Mesenchymal stem cell (in vitro differentiated cells and primary cell): ENCODE measurements around the gene USP35.
A peak's percentile ranks its signal among the peaks of the same experiment; 100 is the strongest.

Experiments
- DNase-seq: peaks from one replicate; pipeline ENCODE4 v3.0.0-alpha.2; 2013
- H2AFZ ChIP-seq: one replicate; pipeline ENCODE4 v1.6.1; 2013; ENCODE audit warnings: low read depth, mild to moderate bottlenecking, control low read depth, inconsistent platforms, low read length, moderate library complexity
- H2AK5ac ChIP-seq: 2 replicates; pipeline ENCODE4 v1.6.1; 2013; ENCODE audit warnings: low read length, moderate library complexity, mild to moderate bottlenecking, inconsistent platforms; ENCODE audit not compliant: severe bottlenecking
- H2BK120ac ChIP-seq: one replicate; pipeline ENCODE4 v1.6.1; 2013; ENCODE audit warnings: low read depth, mild to moderate bottlenecking, inconsistent platforms, low read length, moderate library complexity
- H2BK12ac ChIP-seq, 2 experiments: one replicate each; pipeline ENCODE4 v1.6.1; 2013; ENCODE audit warnings: inconsistent platforms in 2 of 2, low read length in 2 of 2, mild to moderate bottlenecking in 2 of 2, moderate library complexity in 2 of 2, control low read depth in 1 of 2
- H2BK15ac ChIP-seq: one replicate; pipeline ENCODE4 v1.6.1; 2013; ENCODE audit warnings: mild to moderate bottlenecking, low read depth, inconsistent platforms; ENCODE audit not compliant: poor library complexity, severe bottlenecking
- H2BK5ac ChIP-seq: 2 replicates; pipeline ENCODE4 v1.6.1; 2013; ENCODE audit warnings: low read depth, mild to moderate bottlenecking, low read length, control low read depth, inconsistent platforms; ENCODE audit not compliant: poor library complexity, severe bottlenecking
- H3K14ac ChIP-seq, 2 experiments: one replicate each; pipeline ENCODE4 v1.6.1; 2013; ENCODE audit warnings: inconsistent platforms in 2 of 2, low read length in 2 of 2, control low read depth in 1 of 2, mild to moderate bottlenecking in 1 of 2, moderate library complexity in 1 of 2
- H3K18ac ChIP-seq, 2 experiments: one replicate each; pipeline ENCODE4 v1.6.1; 2013; ENCODE audit warnings: inconsistent platforms in 2 of 2, low read length in 2 of 2, control low read depth in 1 of 2, low read depth in 1 of 2, mild to moderate bottlenecking in 1 of 2
- H3K23ac ChIP-seq, 2 experiments: one replicate each; pipeline ENCODE4 v1.6.1; 2013; ENCODE audit warnings: inconsistent platforms in 2 of 2, low read length in 2 of 2, mild to moderate bottlenecking in 2 of 2, moderate library complexity in 2 of 2, control low read depth in 1 of 2
- H3K27ac ChIP-seq: 2 replicates; pipeline ENCODE4 v1.5.1; 2013; ENCODE audit warnings: mild to moderate bottlenecking, moderate library complexity, low read length, control low read depth, inconsistent platforms; ENCODE audit not compliant: poor library complexity, severe bottlenecking
- H3K27me3 ChIP-seq, 2 experiments: 2 replicates each; pipeline versions ENCODE4 v1.6.1 to v1.7.0; 2013; ENCODE audit warnings: low read length in 2 of 2, mild to moderate bottlenecking in 2 of 2, moderate library complexity in 2 of 2, control low read depth in 1 of 2, inconsistent platforms in 1 of 2; ENCODE audit not compliant: control insufficient read depth in 1 of 2, insufficient read depth in 1 of 2
- H3K36me3 ChIP-seq, 2 experiments: 2 replicates each; pipeline versions ENCODE4 v1.6.1 to v1.7.0; 2013; ENCODE audit warnings: low read length in 2 of 2, control low read depth in 1 of 2, inconsistent platforms in 1 of 2, low read depth in 1 of 2, mild to moderate bottlenecking in 1 of 2; ENCODE audit not compliant: insufficient read depth in 2 of 2, control insufficient read depth in 1 of 2
- H3K4ac ChIP-seq, 2 experiments: one replicate each; pipeline ENCODE4 v1.6.1; 2013; ENCODE audit warnings: inconsistent platforms in 2 of 2, low read length in 2 of 2, mild to moderate bottlenecking in 2 of 2, moderate library complexity in 2 of 2, control low read depth in 1 of 2, low read depth in 1 of 2
- H3K4me1 ChIP-seq: 2 replicates; pipeline ENCODE4 v1.6.1; 2013; ENCODE audit warnings: low read depth, low read length, control low read depth; ENCODE audit not compliant: control insufficient read depth, insufficient read depth
- H3K4me2 ChIP-seq: 2 replicates; pipeline ENCODE4 v1.6.1; 2013; ENCODE audit warnings: low read length, mild to moderate bottlenecking, inconsistent platforms; ENCODE audit not compliant: poor library complexity, severe bottlenecking
- H3K4me3 ChIP-seq, 2 experiments: 2 replicates each; pipeline versions ENCODE4 v1.5.1 to v1.7.0; 2013; ENCODE audit warnings: low read length in 2 of 2, mild to moderate bottlenecking in 2 of 2, control low read depth in 1 of 2, low read depth in 1 of 2; ENCODE audit not compliant: insufficient read depth in 1 of 2
- H3K79me1 ChIP-seq: replicated peaks from 2 replicates; pipeline ENCODE4 v1.6.1; 2013; ENCODE audit warnings: mild to moderate bottlenecking, control low read depth, low read length, inconsistent platforms; ENCODE audit not compliant: poor library complexity, severe bottlenecking
- H3K9ac ChIP-seq: 2 replicates; pipeline ENCODE4 v1.7.0; 2013; ENCODE audit warnings: mild to moderate bottlenecking, low read length, moderate library complexity
- H3K9me3 ChIP-seq: 2 replicates; pipeline ENCODE4 v1.7.0; 2013; ENCODE audit warnings: mild to moderate bottlenecking, low read length; ENCODE audit not compliant: control insufficient read depth
- H4K8ac ChIP-seq: one replicate; pipeline ENCODE4 v1.6.1; 2013; ENCODE audit warnings: inconsistent platforms, mild to moderate bottlenecking, low read length, moderate library complexity
- H4K91ac ChIP-seq: one replicate; pipeline ENCODE4 v1.6.1; 2013; ENCODE audit warnings: mild to moderate bottlenecking, low read length, inconsistent platforms
- WGBS: methylation state at CpG from one replicate; pipeline ENCODE4 v1.1.7; 2013; ENCODE audit warnings: mixed read lengths; 5-methylcytosine and 5-hydroxymethylcytosine counted together

Gene USP35

DNA sequence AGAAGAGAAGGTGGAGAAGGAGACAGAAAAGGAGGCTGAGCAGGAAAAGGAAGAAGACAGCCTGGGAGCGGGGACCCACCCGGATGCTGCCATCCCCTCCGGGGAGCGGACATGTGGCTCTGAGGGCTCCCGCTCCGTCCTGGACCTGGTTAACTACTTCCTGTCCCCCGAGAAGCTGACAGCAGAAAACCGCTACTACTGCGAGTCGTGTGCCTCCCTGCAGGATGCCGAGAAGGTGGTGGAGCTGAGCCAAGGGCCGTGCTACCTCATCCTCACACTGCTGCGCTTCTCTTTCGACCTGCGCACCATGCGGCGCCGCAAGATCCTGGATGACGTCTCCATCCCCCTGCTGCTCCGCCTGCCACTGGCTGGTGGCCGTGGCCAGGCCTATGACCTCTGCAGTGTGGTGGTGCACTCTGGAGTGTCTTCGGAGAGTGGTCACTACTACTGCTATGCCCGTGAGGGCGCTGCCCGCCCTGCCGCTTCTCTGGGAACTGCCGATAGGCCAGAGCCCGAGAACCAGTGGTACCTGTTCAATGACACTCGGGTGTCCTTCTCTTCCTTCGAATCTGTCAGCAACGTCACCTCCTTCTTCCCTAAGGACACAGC lies 21.4 kb downstream of the USP35 start:
- no peak overlapping the region for H4K91ac ChIP-seq
- DNase-seq: no peak
- 93% methylated on average over 31 of the region's 31 CpGs for WGBS

DNA sequence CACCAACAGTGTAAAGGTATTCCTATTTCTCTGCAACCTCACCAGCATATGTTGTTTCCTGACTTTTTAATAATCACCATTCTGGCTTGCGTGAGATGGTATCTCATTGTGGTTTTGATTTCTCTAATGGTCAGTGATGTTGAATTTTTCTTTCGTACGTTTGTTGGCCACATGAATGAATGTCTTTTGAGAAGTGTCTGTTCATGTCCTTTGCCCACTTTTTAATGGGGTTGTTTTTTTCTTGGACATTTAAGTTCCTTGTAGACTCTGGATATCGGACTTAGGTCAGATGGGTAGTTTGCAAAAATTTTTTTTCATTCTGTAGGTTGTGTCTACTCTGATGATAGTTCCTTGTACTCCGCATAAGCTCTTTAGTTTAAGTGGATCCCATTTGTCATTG lies 22.8 kb downstream of the USP35 start:
- H2AK5ac ChIP-seq: no peak overlapping the region
- H2BK120ac ChIP-seq: no peak overlapping the region
- H3K4me1 ChIP-seq: peaks cover 7% of the 10 kb centered on the region
- H2BK15ac ChIP-seq: no peak overlapping the region
- no peaks in the 10 kb centered on the region for H3K27me3 ChIP-seq
- H2AFZ ChIP-seq: no peak overlapping the region
- no peak overlapping the region for H2BK5ac ChIP-seq
- no peaks in the 10 kb centered on the region for H3K9me3 ChIP-seq
- no peak overlapping the region for H3K23ac ChIP-seq
- H3K14ac ChIP-seq: no peak overlapping the region
- no peak overlapping the region for H3K9ac ChIP-seq
- no peak overlapping the region for H3K27ac ChIP-seq
- no peak for DNase-seq
- H3K4me2 ChIP-seq: no peak overlapping the region
- H3K79me1 ChIP-seq: peaks cover 52% of the 10 kb centered on the region
- WGBS: 97% methylated on average over 5 of the region's 5 CpGs
- H3K4me3 ChIP-seq: no peak overlapping the region
- no peak overlapping the region for H4K8ac ChIP-seq
- H3K36me3 ChIP-seq: peaks cover 76 to 77% of the 10 kb centered on the region in 2 experiments
- H3K4ac ChIP-seq: no peak overlapping the region
- no peak overlapping the region for H3K18ac ChIP-seq
- no peak overlapping the region for H4K91ac ChIP-seq
- H2BK12ac ChIP-seq: no peak overlapping the region

More for the DNA sequence above, 21.4 kb downstream of the USP35 start:
- H3K27me3 ChIP-seq: no peaks in the 10 kb centered on the region
- no peak overlapping the region for H4K8ac ChIP-seq
- no peaks in the 10 kb centered on the region for H3K9me3 ChIP-seq
- H3K4me1 ChIP-seq: peaks cover 7% of the 10 kb centered on the region
- H2BK120ac ChIP-seq: no peak overlapping the region
- H3K23ac ChIP-seq: no peak overlapping the region
- H3K79me1 ChIP-seq: peaks cover 50% of the 10 kb centered on the region
- no peak overlapping the region for H2AK5ac ChIP-seq
- H2BK5ac ChIP-seq: no peak overlapping the region
- H3K36me3 ChIP-seq: peaks cover 75 to 77% of the 10 kb centered on the region in 2 experiments
- H3K18ac ChIP-seq: no peak overlapping the region
- no peak overlapping the region for H2BK15ac ChIP-seq
- no peak overlapping the region for H3K9ac ChIP-seq
- H3K4me3 ChIP-seq: no peak overlapping the region
- H2AFZ ChIP-seq: no peak overlapping the region
- H3K4me2 ChIP-seq: no peak overlapping the region
- H3K27ac ChIP-seq: no peak overlapping the region
- no peak overlapping the region for H2BK12ac ChIP-seq
- H3K14ac ChIP-seq: no peak overlapping the region
- H3K4ac ChIP-seq: no peak overlapping the region

DNA sequence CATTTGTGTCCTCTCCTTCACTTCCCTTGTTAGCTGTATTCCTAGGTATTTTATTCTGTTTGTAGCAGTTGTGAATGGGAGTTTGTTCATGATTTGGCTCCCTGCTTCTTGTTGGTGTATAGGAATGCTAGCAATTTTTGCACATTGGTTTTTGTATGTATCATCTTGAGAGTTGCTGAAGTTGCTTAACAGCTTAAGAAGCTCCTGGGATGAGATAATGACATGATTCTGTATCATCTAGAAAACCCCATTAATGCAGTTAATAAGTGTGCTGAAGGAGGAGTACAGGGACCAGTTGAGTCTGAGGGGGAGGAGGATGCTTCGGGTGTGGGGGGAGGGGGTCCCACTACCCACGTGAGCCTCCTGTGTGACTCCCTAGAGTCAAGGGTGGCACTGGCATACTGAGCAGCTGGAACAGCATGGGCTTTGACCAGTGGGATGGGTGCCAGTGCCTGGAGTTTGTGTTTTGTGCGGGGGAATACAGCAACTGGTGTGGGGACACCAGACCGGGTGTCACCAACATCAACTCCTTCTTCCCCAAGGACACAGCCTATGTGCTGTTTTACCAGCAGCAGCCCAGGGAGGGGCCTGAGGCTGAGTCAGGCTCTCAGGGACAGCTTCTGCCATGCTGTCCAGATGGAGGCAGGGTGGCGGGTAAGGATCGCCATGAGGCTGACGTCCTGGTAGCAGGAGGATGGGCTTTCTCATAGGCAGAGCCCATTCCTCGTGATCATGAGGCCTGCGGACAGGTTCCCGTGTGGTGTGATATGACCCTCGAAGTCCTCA lies 24.1 kb downstream of the USP35 start:
- Histone ChIP-seq H3K4me2 (no peak overlapping the region), H2BK15ac (no peak overlapping the region), H3K27me3 (no peaks in the 10 kb centered on the region), H3K9ac (no peak overlapping the region), H2BK12ac (no peak overlapping the region), H3K36me3 (peaks cover 77 to 78% of the 10 kb centered on the region in 2 experiments), H2AK5ac (no peak overlapping the region), H3K14ac (peak overlapping the region in 1 of 2 experiments; percentile 3), H2BK120ac (no peak overlapping the region), H3K23ac (no peak overlapping the region), H2BK5ac (no peak overlapping the region), H3K9me3 (no peaks in the 10 kb centered on the region), H3K4ac (no peak overlapping the region), H3K4me3 (no peak overlapping the region), H3K4me1 (peaks cover 7% of the 10 kb centered on the region), H3K27ac (no peak overlapping the region), H4K8ac (no peak overlapping the region), H3K18ac (no peak overlapping the region), H2AFZ (no peak overlapping the region), H4K91ac (peak overlapping the region; percentile 5), H3K79me1 (peaks cover 45% of the 10 kb centered on the region)
- DNase-seq: no peak
- 88% methylated on average over 11 of the region's 11 CpGs for WGBS

DNA sequence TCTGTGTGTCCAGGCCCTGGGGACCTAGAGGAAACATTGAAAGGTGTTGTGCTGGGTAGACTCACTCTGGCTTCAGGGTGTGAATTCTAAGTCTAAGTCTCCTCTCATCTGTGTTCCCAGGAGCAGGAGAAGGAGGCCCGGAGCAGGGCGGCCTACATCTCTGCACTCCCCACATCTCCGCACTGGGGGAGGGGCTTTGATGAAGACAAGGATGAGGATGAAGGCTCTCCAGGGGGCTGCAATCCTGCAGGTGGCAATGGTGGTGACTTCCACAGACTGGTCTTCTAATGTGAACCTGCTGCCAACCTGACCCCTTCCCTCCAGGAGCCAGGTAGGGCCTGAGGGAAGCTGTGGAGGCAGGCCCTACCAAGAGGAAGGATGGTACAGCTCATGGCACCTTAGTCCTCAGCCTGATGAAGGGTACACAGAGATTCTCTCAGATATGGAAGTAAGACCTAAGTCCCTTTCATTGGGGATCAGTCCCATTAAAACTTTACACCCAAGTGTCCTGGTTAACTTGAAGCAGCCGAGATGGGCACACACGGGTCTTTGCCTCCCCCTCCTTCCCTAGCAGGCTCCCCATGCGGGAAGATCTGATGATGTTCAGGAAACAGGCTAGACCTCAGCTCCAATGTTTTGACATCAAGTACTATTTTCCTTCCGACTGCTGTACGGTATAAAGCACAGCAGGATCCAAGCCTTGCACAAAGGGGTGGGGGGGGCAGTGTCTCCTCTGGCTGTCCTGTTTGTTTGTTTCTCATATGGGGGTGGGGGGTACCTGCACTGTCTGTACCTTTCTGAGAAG lies 25.0 kb downstream of the USP35 start:
- H2BK5ac ChIP-seq: no peak overlapping the region
- H3K4me1 ChIP-seq: peaks cover 7% of the 10 kb centered on the region
- peaks cover 77 to 81% of the 10 kb centered on the region in 2 experiments for H3K36me3 ChIP-seq
- WGBS: 96% methylated on average over 7 of the region's 8 CpGs
- no peak overlapping the region for H2BK120ac ChIP-seq
- no peaks in the 10 kb centered on the region for H3K9me3 ChIP-seq
- no peak overlapping the region for H4K8ac ChIP-seq
- no peak overlapping the region for H3K27ac ChIP-seq
- no peak overlapping the region for H3K18ac ChIP-seq
- no peaks in the 10 kb centered on the region for H3K27me3 ChIP-seq
- H4K91ac ChIP-seq: no peak overlapping the region
- no peak overlapping the region for H2BK12ac ChIP-seq
- no peak for DNase-seq
- H3K23ac ChIP-seq: no peak overlapping the region
- H3K4me2 ChIP-seq: no peak overlapping the region
- no peak overlapping the region for H2AK5ac ChIP-seq
- no peak overlapping the region for H3K4ac ChIP-seq
- H3K9ac ChIP-seq: no peak overlapping the region
- no peak overlapping the region for H3K4me3 ChIP-seq
- H3K79me1 ChIP-seq: peaks cover 43% of the 10 kb centered on the region
- H2AFZ ChIP-seq: no peak overlapping the region
- H2BK15ac ChIP-seq: no peak overlapping the region
- no peak overlapping the region for H3K14ac ChIP-seq
